GM19324 (cell line): Measurements from ENCODE around the gene ABCA10.

Experiments used
- ATAC-seq: cut with Tn5 transposase; IDR thresholded peaks from one replicate; pipeline ENCODE4 v1.9.1; 2021; ENCODE audit warnings: mild to moderate bottlenecking, moderate library complexity; ENCODE audit not compliant: unreplicated experiment, low FRiP score

Gene ABCA10

DNA sequence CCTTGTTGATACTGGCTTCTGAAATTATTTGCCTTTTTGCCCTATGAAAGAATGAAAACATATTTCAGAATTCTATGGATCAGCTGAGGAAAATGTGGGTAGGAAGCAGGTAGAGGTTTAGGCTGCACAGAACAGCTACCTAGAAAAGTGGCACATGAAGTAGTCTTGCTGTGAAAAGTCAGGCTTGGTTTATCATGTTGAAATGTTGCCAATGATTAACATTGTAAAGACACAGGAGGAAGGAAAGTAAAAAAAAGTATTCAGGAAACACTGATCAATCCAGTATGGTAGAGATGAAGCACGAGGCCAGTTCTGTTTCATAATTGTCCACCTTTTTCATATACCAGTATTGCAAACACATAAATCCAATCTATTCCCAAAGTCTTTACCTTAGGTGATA lies 116.8 kb downstream of the ABCA10 start:
- no peak for ATAC-seq

- no peak for ATAC-seq
These were observed 122.5 kb downstream of the ABCA10 start for GRCh38 chr17:69105907-69106730.

GRCh38 chr17:69103557-69104233 lies 124.9 kb downstream of the ABCA10 start:
- ATAC-seq = no peak

DNA sequence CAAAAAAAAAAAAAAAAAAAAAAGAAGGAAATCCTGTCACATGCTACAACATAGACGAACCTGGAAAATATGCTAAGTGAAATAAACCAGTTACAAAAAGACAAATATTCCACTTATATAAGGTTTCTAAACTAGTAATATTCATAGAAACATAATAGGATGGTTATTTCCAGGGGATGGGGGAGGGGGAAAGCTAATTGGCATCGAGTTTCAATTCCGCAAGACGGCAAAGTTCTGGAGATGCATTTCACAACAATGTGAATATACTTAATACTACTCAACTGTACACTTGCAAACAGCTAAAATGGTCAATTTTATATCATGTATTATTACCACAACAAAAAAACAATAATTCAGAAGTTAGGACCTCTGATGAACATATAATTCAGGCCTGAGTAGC lies 130.0 kb downstream of the ABCA10 start:
- no peak for ATAC-seq
